Transverse colon (tissue), 4 donors: Measurements from ENCODE around the gene THSD4. TPM values are rescaled to one million over a fixed set of nuclear protein-coding genes. Genes with fewer than 3 reads are reported as not detected.

Source experiments
- DNase-seq: peaks from one replicate; pipeline ENCODE4 v3.0.0-alpha.2; 2019
- H3K27ac ChIP-seq, 4 donors: fragments of 200-600 bp; sonication (generic); 2 replicates each; pipeline ENCODE4 v1.5.1; 2016 to 2018; ENCODE audit warnings: inconsistent platforms in 4 of 4
- H3K27me3 ChIP-seq: fragments of 200-600 bp; sonication (generic); 2 replicates; pipeline ENCODE4 v1.5.1; 2017; ENCODE audit warnings: inconsistent platforms
- H3K36me3 ChIP-seq, 4 donors: fragments of 200-600 bp; sonication (generic); 2 replicates each; pipeline ENCODE4 v1.5.1; 2017 to 2019; ENCODE audit warnings: inconsistent platforms in 4 of 4
- H3K4me1 ChIP-seq, 4 donors: fragments of 200-600 bp; sonication (generic); 2 replicates each; pipeline ENCODE4 v1.5.1; 2017 to 2020; ENCODE audit warnings: inconsistent platforms in 4 of 4
- H3K4me3 ChIP-seq, 4 donors: fragments of 200-600 bp; sonication (generic); 1 replicate in 1 of 4; 2 replicates in 3 of 4; pipeline versions ENCODE4 v1.5.1 to v1.6.1; 2017 to 2019; ENCODE audit warnings: inconsistent platforms in 4 of 4
- H3K9me3 ChIP-seq, 2 donors: fragments of 200-600 bp; sonication (generic); 2 replicates each; pipeline ENCODE4 v1.5.1; 2017 to 2019; ENCODE audit warnings: inconsistent platforms in 2 of 2
- CTCF ChIP-seq, 5 experiments: fragments of 200-600 bp in 3 of 5; fragments of 450-650 bp in 2 of 5; sonication (generic) in 3 of 5; IDR thresholded peaks; 1 replicate in 2 of 5; 2 replicates in 3 of 5; pipeline ENCODE4 v1.5.1; 2016 to 2017; ENCODE audit warnings: antibody characterized with exemption in 5 of 5, inconsistent platforms in 3 of 5, mild to moderate bottlenecking in 2 of 5, moderate library complexity in 1 of 5
- EP300 ChIP-seq: sonication (generic); formaldehyde crosslinking; IDR thresholded peaks from one replicate; pipeline ENCODE4 v1.6.1; 2017; ENCODE audit warnings: antibody characterized with exemption, low read depth
- POLR2A ChIP-seq: fragments of 450-650 bp; IDR thresholded peaks from one replicate; pipeline ENCODE4 v1.6.1; 2016; ENCODE audit warnings: antibody characterized with exemption, mild to moderate bottlenecking, moderate library complexity
- POLR2AphosphoS5 ChIP-seq, 3 donors: sonication (generic); formaldehyde crosslinking; IDR thresholded peaks; one replicate each; pipeline ENCODE4 v1.6.1; 2016; ENCODE audit warnings: antibody characterized with exemption in 3 of 3
- WGBS, 2 donors: methylation state at CpG; one replicate each; pipeline ENCODE4 v1.1.5; 2018; ENCODE audit warnings: low coverage in 1 of 2; 5-methylcytosine and 5-hydroxymethylcytosine counted together
- in situ Hi-C, 4 donors: fragments of 200-750 bp; cut with MboI; loops; one replicate each; pipeline versions ENCODE4 v1.15.0 to v1.15.1; 2017; ENCODE audit warnings: low sequenced_read_pairs in 3 of 4, low pct_ligation_motif_present in 1 of 4, low pct_unique_long_range_greater_than_20kb in 1 of 4
- intact Hi-C: fragments of 100-400 bp; cut with DNase I; formaldehyde crosslinking; loops from one replicate; pipeline ENCODE4 v1.15.1; 2023; ENCODE audit warnings: low total_unique reads
- total RNA-seq, 4 donors: library from RNA; depleted of rRNA; stranded (reverse); fragments of >200 nt; gene quantifications; one replicate each; pipeline ENCODE4 v1.1.0, GENCODE V29; 2016

THSD4 gene
- total RNA-seq, 4 donors from 2014 or later: 13.3 to 57.2 (median 47.4) TPM

DNA sequence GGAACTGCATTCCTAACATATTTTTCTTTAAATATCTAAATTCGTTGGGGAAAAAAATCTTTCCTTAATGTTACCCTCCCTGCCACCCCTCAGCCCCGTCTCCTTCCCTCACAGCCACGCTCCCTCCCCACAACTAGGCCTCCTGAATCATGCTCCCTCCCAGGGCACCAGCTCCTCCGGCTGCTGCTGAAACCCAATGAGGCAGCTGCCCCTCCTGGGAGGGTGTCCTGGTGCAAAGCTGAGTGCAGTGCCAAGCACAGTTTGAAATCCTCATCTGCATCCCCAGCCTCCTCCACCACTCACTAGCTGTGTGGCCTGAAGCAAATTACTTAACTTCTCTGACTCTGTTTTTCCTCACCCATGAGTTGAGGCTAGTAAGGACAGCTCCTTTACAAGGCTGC, 692.4 kb downstream of the THSD4 start:
- TF ChIP-seq POLR2A: no peak
- no peak for TF ChIP-seq POLR2AphosphoS5 (IDR thresholded peaks at IDR 0.05)
- no peak for TF ChIP-seq EP300
- TF ChIP-seq CTCF (IDR thresholded peaks at IDR 0.05): no peak
- 72 to 79% methylated on average over 4 of the region's 4 CpGs for WGBS, 2 donors
- in situ Hi-C loops (loop anchor here in 2 of 4 donors (10.0 to 25.0 kb wide), 3 partner anchors 353 to 363 kb away; no protein-coding TSS in a partner anchor), intact Hi-C loops (loop anchor here (10.0 kb wide), 1 partner anchor 63 kb away; no protein-coding TSS in a partner anchor)
- no peaks in the 10 kb centered on the region for H3K36me3 ChIP-seq
- H3K4me3 ChIP-seq: no peak overlapping the region
- no peaks in the 10 kb centered on the region for H3K9me3 ChIP-seq
- no peak for DNase-seq
- no peaks in the 10 kb centered on the region for H3K27me3 ChIP-seq
- no peaks in the 10 kb centered on the region for H3K4me1 ChIP-seq
- H3K27ac ChIP-seq: no peak overlapping the region

GRCh38 chr15:71808311-71809020, 693.2 kb downstream of the THSD4 start:
- in situ Hi-C loops: loop anchor here in 2 of 4 donors (10.0 to 25.0 kb wide), 3 partner anchors 354 to 364 kb away; no protein-coding TSS in a partner anchor
- Histone ChIP-seq H3K9me3 (no peaks in the 10 kb centered on the region), H3K27ac (no peak overlapping the region), H3K4me1 (no peaks in the 10 kb centered on the region), H3K27me3 (no peaks in the 10 kb centered on the region), H3K36me3 (no peaks in the 10 kb centered on the region), H3K4me3 (no peak overlapping the region)
- WGBS, 2 donors: 86 to 94% methylated on average over 3 to 17 of the region's 18 CpGs
- intact Hi-C loops: loop anchor here (10.0 kb wide), 1 partner anchor 64 kb away; no protein-coding TSS in a partner anchor
- TF ChIP-seq POLR2A (no peak), EP300 (no peak), POLR2AphosphoS5 (IDR thresholded peaks at IDR 0.05) (no peak), CTCF (IDR thresholded peaks at IDR 0.05) (no peak)
- no peak for DNase-seq

- Histone ChIP-seq H3K27me3 (no peaks in the 10 kb centered on the region), H3K9me3 (no peaks in the 10 kb centered on the region), H3K27ac (no peak overlapping the region), H3K36me3 (no peaks in the 10 kb centered on the region), H3K4me1 (no peaks in the 10 kb centered on the region), H3K4me3 (no peak overlapping the region)
- DNase-seq: no peak
- in situ Hi-C loops: loop anchor here in 2 of 4 donors (10.0 to 25.0 kb wide), 3 partner anchors 353 to 365 kb away; no protein-coding TSS in a partner anchor
- TF ChIP-seq CTCF (IDR thresholded peaks at IDR 0.05) (no peak), POLR2A (no peak), POLR2AphosphoS5 (IDR thresholded peaks at IDR 0.05) (no peak), EP300 (no peak)
- 60 to 84% methylated on average over 1 to 8 of the region's 8 CpGs for WGBS, 2 donors
- intact Hi-C loops: loop anchor here (10.0 kb wide), 1 partner anchor 65 kb away; no protein-coding TSS in a partner anchor
These were observed 694.1 kb downstream of the THSD4 start for GRCh38 chr15:71809346-71809745.

- Histone ChIP-seq H3K36me3 (no peaks in the 10 kb centered on the region), H3K4me3 (no peak within 1 kb of the TSS), H3K9me3 (no peaks in the 10 kb centered on the region), H3K4me1 (no peaks in the 10 kb centered on the region), H3K27me3 (no peaks in the 10 kb centered on the region), H3K27ac (no peak within 1 kb of the TSS)
- in situ Hi-C loops (loop anchor here in 1 of 4 donors (25.0 kb wide), 1 partner anchor 352 kb away; no protein-coding TSS in a partner anchor), intact Hi-C loops (no loop called here)
- TF ChIP-seq CTCF (IDR thresholded peaks at IDR 0.05) (no peak), POLR2A (no peak), POLR2AphosphoS5 (IDR thresholded peaks at IDR 0.05) (no peak), EP300 (no peak)
- WGBS, 2 donors: 73% methylated on average over 15 of the region's 16 CpGs; no CpG with 5 or more reads in 1 of the 2 donors
- DNase-seq: no peak
These were observed 695.2 kb downstream of the THSD4 start, which contains the start of gene NR2E3 for GRCh38 chr15:71810256-71811035. Gene NR2E3, plus strand, starts transcription at chr15:71810554. Its CDS starts 190 bp downstream, at chr15:71810744.
